ENCODE data around the gene FMN1.

FMN1 gene

GRCh38 chr15:32830241-32830640 lies 364.3 kb downstream of the FMN1 start:
- TF ChIP-seq, protein P1, sequence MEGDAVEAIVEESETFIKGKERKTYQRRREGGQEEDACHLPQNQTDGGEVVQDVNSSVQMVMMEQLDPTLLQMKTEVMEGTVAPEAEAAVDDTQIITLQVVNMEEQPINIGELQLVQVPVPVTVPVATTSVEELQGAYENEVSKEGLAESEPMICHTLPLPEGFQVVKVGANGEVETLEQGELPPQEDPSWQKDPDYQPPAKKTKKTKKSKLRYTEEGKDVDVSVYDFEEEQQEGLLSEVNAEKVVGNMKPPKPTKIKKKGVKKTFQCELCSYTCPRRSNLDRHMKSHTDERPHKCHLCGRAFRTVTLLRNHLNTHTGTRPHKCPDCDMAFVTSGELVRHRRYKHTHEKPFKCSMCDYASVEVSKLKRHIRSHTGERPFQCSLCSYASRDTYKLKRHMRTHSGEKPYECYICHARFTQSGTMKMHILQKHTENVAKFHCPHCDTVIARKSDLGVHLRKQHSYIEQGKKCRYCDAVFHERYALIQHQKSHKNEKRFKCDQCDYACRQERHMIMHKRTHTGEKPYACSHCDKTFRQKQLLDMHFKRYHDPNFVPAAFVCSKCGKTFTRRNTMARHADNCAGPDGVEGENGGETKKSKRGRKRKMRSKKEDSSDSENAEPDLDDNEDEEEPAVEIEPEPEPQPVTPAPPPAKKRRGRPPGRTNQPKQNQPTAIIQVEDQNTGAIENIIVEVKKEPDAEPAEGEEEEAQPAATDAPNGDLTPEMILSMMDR (conservative IDR thresholded peaks at IDR 0.05; ENCODE audit: low read depth, low read length) = no peak
- Histone ChIP-seq H3K79me2 (ENCODE audit: insufficient read depth, low read depth) (no peaks in the 10 kb centered on the region), H4K20me1 (ENCODE audit: insufficient read depth) (no peaks in the 10 kb centered on the region), H3K4me1 (ENCODE audit: low read depth, poor library complexity, severe bottlenecking) (peaks cover 12% of the 10 kb centered on the region), H3K36me3 (ENCODE audit: insufficient read depth) (no peaks in the 10 kb centered on the region), H3K27ac (no peak overlapping the region), H3K27me3 (ENCODE audit: insufficient read depth, low read depth) (no peaks in the 10 kb centered on the region), H3K4me3 (IDR thresholded peaks at IDR 0.05; ENCODE audit: insufficient read depth, low read depth, low read length) (no peak overlapping the region), H3K9ac (no peak overlapping the region), H2AFZ (ENCODE audit: low read depth) (no peak overlapping the region), H3K4me2 (no peak overlapping the region)

GRCh38 chr15:32829436-32829835 lies 365.1 kb downstream of the FMN1 start:
- Histone ChIP-seq H3K4me1 (ENCODE audit: low read depth, poor library complexity, severe bottlenecking) (peaks cover 4% of the 10 kb centered on the region), H3K4me3 (IDR thresholded peaks at IDR 0.05; ENCODE audit: insufficient read depth, low read depth, low read length) (no peak overlapping the region), H4K20me1 (ENCODE audit: insufficient read depth) (no peaks in the 10 kb centered on the region), H3K27ac (no peak overlapping the region), H3K27me3 (ENCODE audit: insufficient read depth, low read depth) (no peaks in the 10 kb centered on the region), H3K79me2 (ENCODE audit: insufficient read depth, low read depth) (no peaks in the 10 kb centered on the region), H3K36me3 (ENCODE audit: insufficient read depth) (no peaks in the 10 kb centered on the region), H3K4me2 (no peak overlapping the region), H2AFZ (ENCODE audit: low read depth) (no peak overlapping the region), H3K9ac (no peak overlapping the region)
- TF ChIP-seq, protein P1 (conservative IDR thresholded peaks at IDR 0.05; ENCODE audit: low read depth, low read length) = no peak

- H3K36me3 ChIP-seq (ENCODE audit: insufficient read depth) = no peaks in the 10 kb centered on the region
- no peak overlapping the region for H3K4me3 ChIP-seq (IDR thresholded peaks at IDR 0.05; ENCODE audit: insufficient read depth, low read depth, low read length)
- H3K4me2 ChIP-seq = no peak overlapping the region
- TF ChIP-seq, protein P1 (conservative IDR thresholded peaks at IDR 0.05; ENCODE audit: low read depth, low read length) = no peak
- H2AFZ ChIP-seq (ENCODE audit: low read depth) = no peak overlapping the region
- no peaks in the 10 kb centered on the region for H3K4me1 ChIP-seq (ENCODE audit: low read depth, poor library complexity, severe bottlenecking)
- no peaks in the 10 kb centered on the region for H3K27me3 ChIP-seq (ENCODE audit: insufficient read depth, low read depth)
- no peaks in the 10 kb centered on the region for H4K20me1 ChIP-seq (ENCODE audit: insufficient read depth)
- no peaks in the 10 kb centered on the region for H3K79me2 ChIP-seq (ENCODE audit: insufficient read depth, low read depth)
- no peak overlapping the region for H3K27ac ChIP-seq
- H3K9ac ChIP-seq = no peak overlapping the region
Observed at GRCh38 chr15:32828507-32829186, 365.9 kb downstream of the FMN1 start.

DNA sequence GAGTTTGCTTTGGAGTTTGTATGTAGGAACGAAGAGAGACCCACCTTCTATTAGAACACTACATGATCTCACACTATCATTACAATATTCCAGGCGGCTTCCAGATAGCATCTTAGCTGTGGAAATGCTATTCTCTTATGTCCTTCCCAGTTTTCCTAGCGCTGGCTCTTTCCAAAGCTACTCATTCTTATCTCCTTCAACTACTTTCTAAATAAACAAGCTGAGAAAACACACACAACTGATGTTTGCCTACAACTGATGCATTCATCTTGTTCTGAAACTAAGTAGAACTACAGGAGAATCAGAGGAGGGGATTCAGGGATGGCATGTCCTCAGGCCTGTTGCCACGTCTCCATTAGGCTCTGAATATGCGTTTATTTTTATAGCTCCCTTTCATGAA lies 367.8 kb downstream of the FMN1 start:
- Histone ChIP-seq H3K36me3 (ENCODE audit: insufficient read depth) (no peaks in the 10 kb centered on the region), H3K4me2 (no peak overlapping the region)
- TF ChIP-seq, protein P1 (conservative IDR thresholded peaks at IDR 0.05; ENCODE audit: low read depth, low read length) = no peak

More for the DNA sequence above, 367.8 kb downstream of the FMN1 start:
- H3K27me3 ChIP-seq (ENCODE audit: insufficient read depth, low read depth) = no peaks in the 10 kb centered on the region
- no peaks in the 10 kb centered on the region for H3K79me2 ChIP-seq (ENCODE audit: insufficient read depth, low read depth)
- no peak overlapping the region for H3K27ac ChIP-seq
- H3K9ac ChIP-seq = no peak overlapping the region
- no peaks in the 10 kb centered on the region for H3K4me1 ChIP-seq (ENCODE audit: low read depth, poor library complexity, severe bottlenecking)
- no peak overlapping the region for H2AFZ ChIP-seq (ENCODE audit: low read depth)
- no peaks in the 10 kb centered on the region for H4K20me1 ChIP-seq (ENCODE audit: insufficient read depth)
- no peak overlapping the region for H3K4me3 ChIP-seq (IDR thresholded peaks at IDR 0.05; ENCODE audit: insufficient read depth, low read depth, low read length)
